Measurements from ENCODE around the gene GRAMD2A. TPM values are rescaled to one million over a fixed set of nuclear protein-coding genes. Genes with fewer than 3 reads are reported as not detected.

GRAMD2A gene
- total RNA-seq, 4 donors from 2014 or later: 3.6 to 13.1 (median 9.0) TPM

- peaks cover 29% of the 10 kb centered on the region for H3K4me1 ChIP-seq
- no peak overlapping the region for H3K4me3 ChIP-seq
- no peak for TF ChIP-seq POLR2AphosphoS5 (IDR thresholded peaks at IDR 0.05)
- no peak for TF ChIP-seq POLR2A (IDR thresholded peaks at IDR 0.05)
- TF ChIP-seq EP300 (IDR thresholded peaks at IDR 0.05): no peak
- TF ChIP-seq, protein P1, sequence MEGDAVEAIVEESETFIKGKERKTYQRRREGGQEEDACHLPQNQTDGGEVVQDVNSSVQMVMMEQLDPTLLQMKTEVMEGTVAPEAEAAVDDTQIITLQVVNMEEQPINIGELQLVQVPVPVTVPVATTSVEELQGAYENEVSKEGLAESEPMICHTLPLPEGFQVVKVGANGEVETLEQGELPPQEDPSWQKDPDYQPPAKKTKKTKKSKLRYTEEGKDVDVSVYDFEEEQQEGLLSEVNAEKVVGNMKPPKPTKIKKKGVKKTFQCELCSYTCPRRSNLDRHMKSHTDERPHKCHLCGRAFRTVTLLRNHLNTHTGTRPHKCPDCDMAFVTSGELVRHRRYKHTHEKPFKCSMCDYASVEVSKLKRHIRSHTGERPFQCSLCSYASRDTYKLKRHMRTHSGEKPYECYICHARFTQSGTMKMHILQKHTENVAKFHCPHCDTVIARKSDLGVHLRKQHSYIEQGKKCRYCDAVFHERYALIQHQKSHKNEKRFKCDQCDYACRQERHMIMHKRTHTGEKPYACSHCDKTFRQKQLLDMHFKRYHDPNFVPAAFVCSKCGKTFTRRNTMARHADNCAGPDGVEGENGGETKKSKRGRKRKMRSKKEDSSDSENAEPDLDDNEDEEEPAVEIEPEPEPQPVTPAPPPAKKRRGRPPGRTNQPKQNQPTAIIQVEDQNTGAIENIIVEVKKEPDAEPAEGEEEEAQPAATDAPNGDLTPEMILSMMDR (IDR thresholded peaks at IDR 0.05): no peak
- H3K27ac ChIP-seq: no peak overlapping the region
- no peaks in the 10 kb centered on the region for H3K36me3 ChIP-seq
- no peaks in the 10 kb centered on the region for H3K27me3 ChIP-seq
- no peaks in the 10 kb centered on the region for H3K9me3 ChIP-seq
- DNase-seq (ENCODE audit: low spot score in 2 of 2): no peak
These were observed 84.8 kb downstream of the GRAMD2A start for GRCh38 chr15:72112805-72113204.

GRCh38 chr15:72112116-72112515 lies 85.5 kb downstream of the GRAMD2A start:
- H3K36me3 ChIP-seq: no peaks in the 10 kb centered on the region
- H3K27ac ChIP-seq: no peak overlapping the region

DNA sequence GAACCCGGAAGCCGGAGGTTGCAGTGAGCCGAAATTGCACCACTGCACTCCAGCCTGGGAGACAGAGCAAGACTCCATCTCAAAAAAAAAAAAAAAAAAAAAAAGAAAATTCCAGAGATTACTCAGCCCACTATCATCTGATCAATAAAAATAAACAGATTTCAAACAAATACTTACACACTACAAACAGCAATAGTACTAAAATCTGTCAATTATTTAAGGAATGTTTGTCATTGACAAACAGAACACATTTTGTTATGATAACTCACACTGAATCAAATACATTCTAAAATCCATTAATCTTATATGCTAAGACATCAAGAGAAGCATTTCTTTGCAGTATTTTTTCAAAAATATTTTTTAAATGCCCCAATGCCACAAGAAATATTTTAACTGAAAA lies 87.2 kb downstream of the GRAMD2A start:
- no peaks in the 10 kb centered on the region for H3K27me3 ChIP-seq
- H3K4me3 ChIP-seq: no peak overlapping the region
- H3K36me3 ChIP-seq: no peaks in the 10 kb centered on the region
- DNase-seq (ENCODE audit: low spot score in 2 of 2): no peak
- H3K4me1 ChIP-seq: peaks cover 13% of the 10 kb centered on the region
- H3K27ac ChIP-seq: no peak overlapping the region
- 77% methylated on average over 3 of the region's 3 CpGs for WGBS
- TF ChIP-seq EP300 (IDR thresholded peaks at IDR 0.05) (no peak), POLR2AphosphoS5 (IDR thresholded peaks at IDR 0.05) (no peak), POLR2A (IDR thresholded peaks at IDR 0.05) (no peak)
- TF ChIP-seq, protein P1 (IDR thresholded peaks at IDR 0.05): no peak
- no peaks in the 10 kb centered on the region for H3K9me3 ChIP-seq

More at GRCh38 chr15:72112116-72112515, 85.5 kb downstream of the GRAMD2A start:
- H3K27me3 ChIP-seq: no peaks in the 10 kb centered on the region
- H3K4me1 ChIP-seq: peaks cover 29% of the 10 kb centered on the region
- H3K9me3 ChIP-seq: no peaks in the 10 kb centered on the region
- WGBS: 71% methylated on average over 2 of the region's 2 CpGs
- TF ChIP-seq, protein P1 (IDR thresholded peaks at IDR 0.05): no peak
- TF ChIP-seq POLR2A (IDR thresholded peaks at IDR 0.05) (no peak), EP300 (IDR thresholded peaks at IDR 0.05) (no peak), POLR2AphosphoS5 (IDR thresholded peaks at IDR 0.05) (no peak)
- H3K4me3 ChIP-seq: no peak overlapping the region
- DNase-seq (ENCODE audit: low spot score in 2 of 2): no peak

Other genes starting within 250 kb of the GRAMD2A start
- 10 to 100 TPM; 54.0 to 89.7 (median 61.8) TPM for gene MYO9A, start 79.6 kb downstream of the GRAMD2A start, total RNA-seq
- gene SENP8, start 79.4 kb downstream of the GRAMD2A start, total RNA-seq: 1 to 10 TPM; 1.3 to 4.2 (median 1.9) TPM
- 100 to 1,000 TPM; 294 to 522 (median 411) TPM for gene PKM, start 33.4 kb upstream of the GRAMD2A start, total RNA-seq
- 100 to 1,000 TPM in 1 of 4 donors, 10 to 100 TPM in 3; 63.6 to 102 (median 70.6) TPM for gene PARP6, start 74.8 kb upstream of the GRAMD2A start, total RNA-seq
- 1 to 10 TPM in 2 of 4 donors, under 1 TPM in 2; 0.70 to 1.5 (median 0.99) TPM for gene CELF6, start 122.4 kb upstream of the GRAMD2A start, total RNA-seq
- gene HEXA, start 178.2 kb upstream of the GRAMD2A start, total RNA-seq: 10 to 100 TPM; 34.8 to 60.2 (median 45.8) TPM
- not detected for gene TMEM202, start 200.5 kb upstream of the GRAMD2A start, total RNA-seq